Measurements from ENCODE around the gene AAR2. TPM values are rescaled to one million over a fixed set of nuclear protein-coding genes. Genes with fewer than 3 reads are reported as not detected.

The AAR2 gene
- total and polyA plus RNA-seq, 9 donors: 20.5 to 28.9 (median 27.1) TPM

GRCh38 chr20:36298795-36299339 lies 62.6 kb downstream of the AAR2 start:
- H3K27me3 ChIP-seq (ENCODE audit: control insufficient read depth, insufficient read depth, low read length): peaks cover 24% of the 10 kb centered on the region

GRCh38 chr20:36299459-36299858 lies 63.2 kb downstream of the AAR2 start:
- H3K36me3 ChIP-seq (ENCODE audit: control insufficient read depth, insufficient read depth, low read length): no peaks in the 10 kb centered on the region
- no peak overlapping the region for H3K4me3 ChIP-seq (ENCODE audit: low read length)
- peaks cover 27% of the 10 kb centered on the region for H3K27me3 ChIP-seq (ENCODE audit: control insufficient read depth, insufficient read depth, low read length)
- no peaks in the 10 kb centered on the region for H3K9me3 ChIP-seq (replicated peaks; ENCODE audit: control insufficient read depth, low read depth, low read length)
- no peaks in the 10 kb centered on the region for H3K4me1 ChIP-seq (ENCODE audit: control insufficient read depth, insufficient read depth, low read length)
- no peak for DNase-seq
- H3K27ac ChIP-seq (ENCODE audit: low read length): no peak overlapping the region
- 80% methylated on average over 2 of the region's 4 CpGs for WGBS (ENCODE audit: insufficient coverage)

More at GRCh38 chr20:36298795-36299339, 62.6 kb downstream of the AAR2 start:
- Histone ChIP-seq H3K9me3 (replicated peaks; ENCODE audit: control insufficient read depth, low read depth, low read length) (no peaks in the 10 kb centered on the region), H3K4me3 (ENCODE audit: low read length) (no peak overlapping the region), H3K4me1 (ENCODE audit: control insufficient read depth, insufficient read depth, low read length) (no peaks in the 10 kb centered on the region), H3K36me3 (ENCODE audit: control insufficient read depth, insufficient read depth, low read length) (no peaks in the 10 kb centered on the region), H3K27ac (ENCODE audit: low read length) (no peak overlapping the region)
- DNase-seq: no peak
- WGBS (ENCODE audit: insufficient coverage): 77% methylated on average over 8 of the region's 11 CpGs

GRCh38 chr20:36301359-36302119 lies 65.3 kb downstream of the AAR2 start:
- Histone ChIP-seq H3K27ac (ENCODE audit: low read length) (no peak overlapping the region), H3K4me3 (ENCODE audit: low read length) (no peak overlapping the region), H3K36me3 (ENCODE audit: control insufficient read depth, insufficient read depth, low read length) (no peaks in the 10 kb centered on the region), H3K9me3 (replicated peaks; ENCODE audit: control insufficient read depth, low read depth, low read length) (no peaks in the 10 kb centered on the region), H3K27me3 (ENCODE audit: control insufficient read depth, insufficient read depth, low read length) (peaks cover 44% of the 10 kb centered on the region), H3K4me1 (ENCODE audit: control insufficient read depth, insufficient read depth, low read length) (peaks cover 5% of the 10 kb centered on the region)
- WGBS (ENCODE audit: insufficient coverage): 73% methylated on average over 7 of the region's 7 CpGs
- DNase-seq: no peak

- Histone ChIP-seq H3K27me3 (ENCODE audit: control insufficient read depth, insufficient read depth, low read length) (peaks cover 60% of the 10 kb centered on the region), H3K27ac (ENCODE audit: low read length) (no peak overlapping the region), H3K4me1 (ENCODE audit: control insufficient read depth, insufficient read depth, low read length) (peaks cover 11% of the 10 kb centered on the region), H3K9me3 (replicated peaks; ENCODE audit: control insufficient read depth, low read depth, low read length) (no peaks in the 10 kb centered on the region), H3K4me3 (ENCODE audit: low read length) (no peak overlapping the region), H3K36me3 (ENCODE audit: control insufficient read depth, insufficient read depth, low read length) (no peaks in the 10 kb centered on the region)
- DNase-seq: no peak
- 22% methylated on average over 14 of the region's 14 CpGs for WGBS (ENCODE audit: insufficient coverage)
These were observed 66.8 kb downstream of the AAR2 start for GRCh38 chr20:36303020-36303595.

GRCh38 chr20:36303831-36304230 lies 67.6 kb downstream of the AAR2 start:
- H3K27me3 ChIP-seq (ENCODE audit: control insufficient read depth, insufficient read depth, low read length): peaks cover 63% of the 10 kb centered on the region

GRCh38 chr20:36304786-36305495 lies 68.7 kb downstream of the AAR2 start:
- H3K4me3 ChIP-seq (ENCODE audit: low read length): no peak overlapping the region
- H3K27me3 ChIP-seq (ENCODE audit: control insufficient read depth, insufficient read depth, low read length): peaks cover 66% of the 10 kb centered on the region
- H3K4me1 ChIP-seq (ENCODE audit: control insufficient read depth, insufficient read depth, low read length): peaks cover 11% of the 10 kb centered on the region
- WGBS (ENCODE audit: insufficient coverage): 25% methylated on average over 8 of the region's 10 CpGs
- H3K9me3 ChIP-seq (replicated peaks; ENCODE audit: control insufficient read depth, low read depth, low read length): no peaks in the 10 kb centered on the region
- no peak for DNase-seq
- H3K27ac ChIP-seq (ENCODE audit: low read length): no peak overlapping the region
- no peaks in the 10 kb centered on the region for H3K36me3 ChIP-seq (ENCODE audit: control insufficient read depth, insufficient read depth, low read length)

More at GRCh38 chr20:36303831-36304230, 67.6 kb downstream of the AAR2 start:
- WGBS (ENCODE audit: insufficient coverage): 29% methylated on average over 1 of the region's 1 CpG
- Histone ChIP-seq H3K36me3 (ENCODE audit: control insufficient read depth, insufficient read depth, low read length) (no peaks in the 10 kb centered on the region), H3K4me1 (ENCODE audit: control insufficient read depth, insufficient read depth, low read length) (peaks cover 11% of the 10 kb centered on the region), H3K27ac (ENCODE audit: low read length) (no peak overlapping the region), H3K9me3 (replicated peaks; ENCODE audit: control insufficient read depth, low read depth, low read length) (no peaks in the 10 kb centered on the region), H3K4me3 (ENCODE audit: low read length) (no peak overlapping the region)
- DNase-seq: no peak

- no peaks in the 10 kb centered on the region for H3K36me3 ChIP-seq (ENCODE audit: control insufficient read depth, insufficient read depth, low read length)
- H3K9me3 ChIP-seq (replicated peaks; ENCODE audit: control insufficient read depth, low read depth, low read length): no peaks in the 10 kb centered on the region
- DNase-seq: peak; percentile 21
- peaks cover 11% of the 10 kb centered on the region for H3K4me1 ChIP-seq (ENCODE audit: control insufficient read depth, insufficient read depth, low read length)
- H3K4me3 ChIP-seq (ENCODE audit: low read length): peak within 1 kb of the TSS; percentile 3
- WGBS (ENCODE audit: insufficient coverage): 2% methylated on average over 65 of the region's 96 CpGs
- no peak within 1 kb of the TSS for H3K27ac ChIP-seq (ENCODE audit: low read length)
- peaks cover 72% of the 10 kb centered on the region for H3K27me3 ChIP-seq (ENCODE audit: control insufficient read depth, insufficient read depth, low read length)
These were observed 69.6 kb downstream of the AAR2 start, which contains the start of gene DLGAP4 for GRCh38 chr20:36305602-36306551. TSS of gene DLGAP4 (plus strand) at chr20:36306339. CDS start at chr20:36431718, 125,379 bp downstream.

Data from muscle of leg (tissue), 11 donors.